ENCODE results near the gene C2orf78.

- TF ChIP-seq FOS (IDR thresholded peaks at IDR 0.05; ENCODE audit: borderline replicate concordance, insufficient read depth, low read length) (no peak), CTCF (IDR thresholded peaks at IDR 0.05; ENCODE audit: extremely low read depth in 1 of 2, insufficient read depth in 1 of 2, low read depth in 1 of 2, low read length in 2 of 2) (no peak), POLR2A (IDR thresholded peaks at IDR 0.05; ENCODE audit: low read depth, low read length) (no peak), POLR2AphosphoS5 (IDR thresholded peaks at IDR 0.05; ENCODE audit: insufficient read depth, low read depth, low read length) (no peak), EZH2 (IDR thresholded peaks at IDR 0.05; ENCODE audit: borderline replicate concordance, low read depth, low read length, severe bottlenecking) (no peak), MYC (IDR thresholded peaks at IDR 0.05; ENCODE audit: low read depth, low read length) (no peak), GATA2 (IDR thresholded peaks at IDR 0.05; ENCODE audit: insufficient read depth, insufficient read length, low read depth, low read length) (no peak), JUN (IDR thresholded peaks at IDR 0.05; ENCODE audit: borderline replicate concordance, insufficient read depth, insufficient read length, low read depth) (no peak), MAX (IDR thresholded peaks at IDR 0.05; ENCODE audit: insufficient read depth, insufficient read length) (no peak)
These were observed 17.0 kb upstream of the C2orf78 start for GRCh38 chr2:73766994-73767393.
